SH-SY5Y (cell line): Measurements from ENCODE around the gene KIF1C.

Experiments used
- GATA2 ChIP-seq: IDR thresholded peaks from 2 replicates; pipeline ENCODE4 v1.6.1; 2011; ENCODE audit warnings: mild to moderate bottlenecking, low read depth, low read length
- GATA3 ChIP-seq: IDR thresholded peaks from 2 replicates; pipeline ENCODE4 v1.6.1; 2011; ENCODE audit warnings: low read depth, mild to moderate bottlenecking, low read length, moderate library complexity

DNA sequence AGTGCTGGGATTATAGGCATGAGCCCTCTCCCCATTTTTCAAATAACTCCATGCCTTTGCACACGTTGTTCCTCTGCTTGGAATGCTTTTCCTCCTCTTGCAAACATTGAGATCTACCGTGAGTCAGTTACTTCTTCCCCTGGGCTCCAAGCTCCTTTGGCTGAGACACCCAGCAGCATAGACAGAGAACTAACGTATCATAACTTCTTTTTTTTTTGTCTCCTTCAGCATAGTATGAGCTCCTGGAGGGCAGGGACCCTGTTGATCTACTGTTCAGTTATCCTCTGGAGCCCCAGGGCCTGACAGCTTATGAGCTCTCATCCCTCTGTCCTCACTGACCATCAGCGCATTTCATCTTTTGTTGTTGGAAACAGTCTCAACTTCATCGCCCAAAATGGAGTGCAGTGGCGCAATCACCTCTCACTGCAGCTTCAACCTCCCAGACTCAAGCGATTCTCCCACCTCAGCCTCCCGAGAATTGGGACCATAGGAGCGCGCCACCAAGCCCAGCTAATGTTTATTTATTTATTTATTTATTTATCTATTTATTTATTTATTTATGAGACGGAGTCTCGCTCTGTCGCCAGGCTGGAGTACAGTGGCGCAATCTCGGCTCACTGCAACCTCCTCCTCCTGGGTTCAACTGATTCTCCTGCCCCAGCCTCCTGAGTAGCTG, 32.3 kb upstream of the KIF1C start:
- TF ChIP-seq GATA2 (no peak), GATA3 (no peak)
